HFF-Myc (cell line): ENCODE measurements around the gene NMT1.

Source experiments
- DNase-seq: peaks from one replicate; pipeline ENCODE4 v3.0.0-alpha.2; 2011; ENCODE audit warnings: low read depth; ENCODE audit errors: extremely low read depth
- H3K4me3 ChIP-seq: replicated peaks from 2 replicates; pipeline ENCODE4 v1.5.1; 2011; ENCODE audit warnings: low read depth, mild to moderate bottlenecking, control low read depth, low read length
- TF ChIP-seq, protein P1 (sequence below): IDR thresholded peaks from 2 replicates; pipeline ENCODE4 v1.5.1; 2012; ENCODE audit warnings: mild to moderate bottlenecking, low read depth, low read length, control low read depth; ENCODE audit errors: missing control alignments

NMT1 gene

DNA sequence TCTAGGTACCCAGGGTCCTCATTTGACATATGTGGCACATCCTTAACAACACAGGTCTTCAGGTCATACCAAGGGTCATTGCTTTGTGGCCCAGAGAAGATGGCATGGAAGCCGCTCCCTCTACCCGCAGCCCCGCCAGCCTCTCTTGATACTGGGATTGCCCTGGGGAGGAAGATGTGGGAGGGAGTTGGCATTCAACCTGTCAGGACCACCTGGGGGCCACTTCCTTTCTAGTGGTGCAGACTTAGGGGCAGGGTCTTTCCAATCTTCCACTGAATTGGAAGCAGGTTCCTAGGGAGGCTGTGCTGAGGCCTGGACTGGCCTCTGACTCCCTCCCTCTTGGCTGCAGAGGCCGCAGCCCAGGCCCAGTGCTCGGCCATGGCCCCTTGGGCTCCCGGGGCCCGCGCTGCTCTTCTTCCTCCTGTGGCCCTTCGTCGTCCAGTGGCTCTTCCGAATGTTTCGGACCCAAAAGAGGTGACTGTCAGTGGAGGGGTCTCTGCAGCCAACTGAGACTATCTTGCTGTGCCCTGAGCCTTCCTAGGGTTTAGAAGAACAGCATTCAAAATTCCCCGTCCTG is 82.1 kb downstream of the NMT1 start:
- no peak for DNase-seq
- H3K4me3 ChIP-seq, result no peak overlapping the region
- TF ChIP-seq, protein P1, sequence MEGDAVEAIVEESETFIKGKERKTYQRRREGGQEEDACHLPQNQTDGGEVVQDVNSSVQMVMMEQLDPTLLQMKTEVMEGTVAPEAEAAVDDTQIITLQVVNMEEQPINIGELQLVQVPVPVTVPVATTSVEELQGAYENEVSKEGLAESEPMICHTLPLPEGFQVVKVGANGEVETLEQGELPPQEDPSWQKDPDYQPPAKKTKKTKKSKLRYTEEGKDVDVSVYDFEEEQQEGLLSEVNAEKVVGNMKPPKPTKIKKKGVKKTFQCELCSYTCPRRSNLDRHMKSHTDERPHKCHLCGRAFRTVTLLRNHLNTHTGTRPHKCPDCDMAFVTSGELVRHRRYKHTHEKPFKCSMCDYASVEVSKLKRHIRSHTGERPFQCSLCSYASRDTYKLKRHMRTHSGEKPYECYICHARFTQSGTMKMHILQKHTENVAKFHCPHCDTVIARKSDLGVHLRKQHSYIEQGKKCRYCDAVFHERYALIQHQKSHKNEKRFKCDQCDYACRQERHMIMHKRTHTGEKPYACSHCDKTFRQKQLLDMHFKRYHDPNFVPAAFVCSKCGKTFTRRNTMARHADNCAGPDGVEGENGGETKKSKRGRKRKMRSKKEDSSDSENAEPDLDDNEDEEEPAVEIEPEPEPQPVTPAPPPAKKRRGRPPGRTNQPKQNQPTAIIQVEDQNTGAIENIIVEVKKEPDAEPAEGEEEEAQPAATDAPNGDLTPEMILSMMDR, result no peak

DNA sequence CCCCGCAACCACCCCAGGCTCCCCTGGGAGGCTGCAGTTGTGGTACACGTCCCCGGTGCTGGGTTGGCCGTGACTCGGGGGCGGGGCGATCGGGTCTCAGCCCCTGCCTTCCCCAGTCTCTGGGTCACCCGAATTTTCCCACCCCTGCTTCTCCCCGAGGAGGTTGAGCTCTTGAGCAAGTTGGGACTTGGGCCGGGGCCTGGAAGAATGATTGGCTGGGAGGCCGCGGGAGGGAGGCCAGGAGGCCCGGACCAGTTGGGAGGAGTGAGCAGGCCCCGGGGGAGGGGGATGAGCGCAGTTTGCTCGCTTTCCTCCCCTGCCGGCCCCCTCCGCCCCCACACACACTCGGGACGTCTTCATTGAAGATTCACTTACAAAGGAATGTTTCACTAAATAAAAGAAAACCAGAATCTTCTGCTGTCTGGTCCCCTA is 82.7 kb downstream of the NMT1 start:
- H3K4me3 ChIP-seq, result peak overlapping the region; percentile 22; the same call in 1 of the 2 replicates
- DNase-seq, result no peak
- TF ChIP-seq, protein P1, result no peak

DNA sequence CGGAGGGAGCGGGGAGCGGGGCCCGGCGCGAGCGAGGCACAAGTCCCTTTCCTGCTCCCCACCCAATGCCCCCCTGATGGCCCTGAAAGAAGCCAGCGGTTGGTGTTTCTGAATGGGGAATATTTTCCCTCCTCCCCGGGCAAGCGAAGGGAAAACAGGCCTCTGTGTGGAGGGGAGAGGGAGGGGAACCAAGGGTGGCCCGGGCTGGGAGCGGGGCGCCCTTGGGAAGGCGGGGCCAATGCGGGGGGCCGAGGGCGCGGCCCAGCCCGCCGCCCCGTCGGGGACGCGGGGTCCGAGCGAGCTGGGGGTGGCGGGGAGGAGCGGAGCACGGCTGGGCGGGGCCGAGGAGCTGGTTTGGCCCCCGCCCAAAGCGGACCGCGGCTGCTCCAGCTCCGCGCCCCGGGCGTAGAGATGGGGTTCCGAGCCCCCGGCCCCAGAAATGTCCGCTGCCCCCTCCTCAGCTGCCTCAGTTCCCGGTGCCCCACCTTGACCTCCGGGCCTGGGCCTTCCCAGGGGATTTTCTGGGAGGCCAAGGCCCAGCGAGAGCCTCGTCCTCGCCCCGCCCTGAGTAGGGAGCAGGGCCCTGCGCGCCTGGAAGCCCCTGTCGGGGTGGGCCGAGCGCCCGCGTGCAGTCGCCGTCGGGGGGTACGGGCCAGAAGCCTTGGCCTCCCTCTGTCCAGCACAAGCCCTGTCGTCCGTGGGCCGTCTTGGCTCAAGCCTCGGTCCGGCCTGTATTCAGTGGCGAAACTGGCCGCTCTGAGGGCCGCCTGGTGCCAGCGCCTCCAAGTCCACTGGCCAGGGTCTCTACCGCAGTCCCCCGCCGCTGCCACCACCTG is 83.3 kb downstream of the NMT1 start:
- DNase-seq, result no peak
- peak overlapping the region; percentile 22; the same call in 1 of the 2 replicates for H3K4me3 ChIP-seq
- TF ChIP-seq, protein P1, result no peak

DNA sequence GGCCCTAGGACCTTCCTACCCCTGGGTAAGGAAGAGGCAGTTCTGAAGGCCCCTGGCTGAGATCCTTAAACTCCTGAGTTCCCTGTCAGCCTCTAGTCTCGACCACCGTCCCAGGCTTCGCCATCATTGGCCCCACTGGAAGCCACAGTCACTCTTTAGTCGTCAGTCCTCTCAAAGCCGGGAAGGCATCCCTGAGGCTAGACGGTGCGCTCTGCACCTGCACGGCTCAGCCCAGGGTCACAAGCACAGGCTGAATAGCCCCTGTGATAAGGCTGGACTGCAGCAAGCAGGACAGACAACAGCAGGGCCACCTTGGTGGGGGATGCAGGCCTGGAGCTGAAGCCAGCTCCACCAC is 83.9 kb downstream of the NMT1 start:
- no peak overlapping the region for H3K4me3 ChIP-seq
- TF ChIP-seq, protein P1, result no peak
- DNase-seq, result no peak

DNA sequence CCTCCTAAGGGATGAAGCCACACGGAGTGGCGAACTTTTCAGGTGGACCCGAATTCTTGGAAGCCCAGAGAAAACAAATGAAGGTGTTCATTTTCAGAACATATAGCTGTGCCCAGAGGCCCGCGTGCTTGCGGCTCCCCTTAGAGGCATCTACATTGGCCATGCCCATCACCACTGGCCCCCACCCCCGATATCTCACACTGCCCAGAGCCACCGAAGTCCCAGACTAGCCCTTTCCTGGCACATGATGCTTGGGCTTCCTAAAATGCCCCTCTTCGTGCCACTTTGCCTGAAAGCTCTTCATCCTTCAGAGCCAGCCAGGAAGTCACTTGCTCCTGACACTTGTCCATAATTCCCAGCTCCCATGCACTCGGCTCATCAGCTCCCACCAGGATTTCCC is 85.0 kb downstream of the NMT1 start:
- no peak overlapping the region for H3K4me3 ChIP-seq
- TF ChIP-seq, protein P1, result no peak
- no peak for DNase-seq

DNA sequence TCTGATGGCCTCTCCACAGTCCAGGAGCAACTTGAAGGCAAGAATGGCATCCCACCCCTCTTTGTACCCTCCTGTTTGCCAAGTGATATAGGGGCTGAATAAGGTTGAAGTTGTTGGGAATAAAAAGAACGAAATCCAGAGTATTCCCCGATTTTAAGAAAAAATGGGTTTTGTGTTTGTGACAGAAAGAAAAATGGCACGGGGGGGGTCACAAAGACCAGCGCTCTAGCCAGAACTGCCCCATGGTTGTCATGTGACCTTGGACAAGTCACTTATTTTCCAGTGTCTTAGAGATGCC is 85.4 kb downstream of the NMT1 start:
- no peak for DNase-seq
- H3K4me3 ChIP-seq, result peak overlapping the region; percentile 63
- TF ChIP-seq, protein P1, result no peak
